Measurements from ENCODE around the gene GK.
"Not testable (repeated sequence)": the region's sequence is repeated elsewhere in the genome, so short reads cannot be mapped to it uniquely, and the experiment has no call there.

Gene GK

GRCh38 chrX:30618160-30618765, 35.0 kb upstream of the GK start:
- DNase-seq (ENCODE audit: extremely low spot score): no peak
- ChIA-PET CTCF (no interaction called here), POLR2A (no interaction called here)
- no peak for TF ChIP-seq CTCF (IDR thresholded peaks at IDR 0.05; ENCODE audit: control extremely low read depth, extremely low read depth, low read depth, missing control alignments)

GRCh38 chrX:30620125-30620524, 33.1 kb upstream of the GK start:
- TF ChIP-seq CTCF (IDR thresholded peaks at IDR 0.05; ENCODE audit: control extremely low read depth, extremely low read depth, low read depth, missing control alignments): no peak
- CTCF ChIA-PET: no interaction called here
- no peak for DNase-seq (ENCODE audit: extremely low spot score)
- POLR2A ChIA-PET: no interaction called here

- TF ChIP-seq CTCF (IDR thresholded peaks at IDR 0.05; ENCODE audit: control extremely low read depth, extremely low read depth, low read depth, missing control alignments): no peak
- no peak for DNase-seq (ENCODE audit: extremely low spot score)
- CTCF ChIA-PET: no interaction called here
- POLR2A ChIA-PET: no interaction called here
Measured at GRCh38 chrX:30620980-30621618, 32.1 kb upstream of the GK start.

- POLR2A ChIA-PET: no interaction called here
- no peak for TF ChIP-seq CTCF (IDR thresholded peaks at IDR 0.05; ENCODE audit: control extremely low read depth, extremely low read depth, low read depth, missing control alignments)
- CTCF ChIA-PET: no interaction called here
- no peak for DNase-seq (ENCODE audit: extremely low spot score)
Measured at GRCh38 chrX:30622361-30622760, 30.9 kb upstream of the GK start.

GRCh38 chrX:30626402-30626801, 26.8 kb upstream of the GK start:
- DNase-seq (ENCODE audit: extremely low spot score): no peak
- ChIA-PET CTCF (no interaction called here), POLR2A (no interaction called here)
- no peak for TF ChIP-seq CTCF (IDR thresholded peaks at IDR 0.05; ENCODE audit: control extremely low read depth, extremely low read depth, low read depth, missing control alignments)

GRCh38 chrX:30627818-30628652, 25.2 kb upstream of the GK start:
- no peak for TF ChIP-seq CTCF (IDR thresholded peaks at IDR 0.05; ENCODE audit: control extremely low read depth, extremely low read depth, low read depth, missing control alignments)
- CTCF ChIA-PET: no interaction called here
- no peak for DNase-seq (ENCODE audit: extremely low spot score)
- POLR2A ChIA-PET: no interaction called here

GRCh38 chrX:30634070-30634469, 19.2 kb upstream of the GK start:
- POLR2A ChIA-PET; DNase-seq (ENCODE audit: extremely low spot score): not testable (repeated sequence)
- CTCF ChIA-PET: interaction anchor here (1.2 to 1.5 kb wide), 2 partner anchors 10 to 37 kb away, joined by 3 to 4 read pairs; no protein-coding TSS in a partner anchor
